Activated CD4-positive, alpha-beta T cell treated with anti-CD3 and anti-CD28 coated beads, Interleukin-2, amount 50 U/mL, for 24 hours (primary cell): ENCODE results near the gene FKBP15.

Experiments used
- DNase-seq, 2 donors: peaks; one replicate each; pipeline ENCODE4 v3.0.0-alpha.2; 2020; ENCODE audit warnings: low read depth in 1 of 2, low spot score in 1 of 2

The FKBP15 gene

DNA sequence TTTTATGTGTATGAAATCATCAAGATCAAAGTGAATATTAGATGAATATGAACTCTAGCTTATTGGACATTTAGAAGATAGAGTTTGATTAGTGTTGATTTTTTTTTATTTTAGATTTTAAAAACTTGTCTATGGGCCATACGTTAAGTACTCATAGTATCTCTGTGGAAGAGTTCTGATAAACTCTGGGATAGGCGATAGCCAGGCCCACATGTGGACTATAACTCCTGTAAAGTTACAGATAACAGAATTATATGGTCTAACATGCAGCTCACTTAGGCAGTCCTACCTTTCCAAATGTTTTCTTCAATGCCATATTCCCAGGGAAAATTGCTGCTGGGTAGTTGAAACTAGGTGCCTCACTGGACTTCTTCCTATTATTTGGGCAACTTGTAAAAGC lies 10.6 kb upstream of the FKBP15 start:
- no peak for DNase-seq

DNA sequence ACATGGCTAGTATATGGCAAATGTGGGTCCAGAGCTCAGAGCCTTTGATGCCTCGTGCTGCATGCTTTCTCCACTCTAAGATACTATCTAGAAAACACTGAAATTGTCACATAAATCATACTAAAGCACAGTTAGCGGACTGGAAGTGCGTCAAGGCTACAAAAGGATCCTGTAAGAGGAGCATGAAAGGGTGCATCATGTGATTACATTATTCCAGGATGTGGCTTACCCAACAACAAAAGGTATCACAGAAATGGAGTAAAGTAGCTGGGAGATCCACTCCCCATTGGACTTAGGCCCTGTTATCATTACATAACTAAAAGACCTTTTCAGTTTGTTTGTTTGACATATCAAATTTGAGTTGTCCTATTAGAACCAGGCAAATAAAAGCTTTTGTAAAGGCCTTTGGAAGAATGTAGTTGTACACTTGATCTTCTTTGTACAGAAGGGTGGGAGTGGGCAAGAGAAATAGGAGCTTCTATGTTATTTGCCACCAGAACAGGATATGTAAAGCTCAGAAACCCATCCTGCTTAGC lies 7.1 kb upstream of the FKBP15 start:
- no peak for DNase-seq

DNA sequence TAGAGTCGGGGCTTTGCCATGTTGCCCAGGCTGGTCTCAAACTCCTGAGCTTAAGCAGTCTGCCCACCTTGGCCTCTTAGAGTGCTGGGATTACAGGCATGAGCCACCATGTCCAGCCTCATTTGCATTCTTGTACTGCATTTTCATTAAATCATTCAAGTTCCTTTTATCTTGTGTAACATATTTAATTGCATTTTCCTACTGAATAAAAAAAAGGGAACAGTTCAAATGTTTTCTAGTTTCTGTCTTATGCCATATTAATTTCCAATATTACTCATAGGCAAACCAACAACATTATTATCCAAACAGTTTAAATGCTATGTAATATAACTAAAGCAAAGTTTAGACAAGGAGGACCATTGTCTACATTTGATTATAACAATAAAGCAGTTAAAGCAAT lies 6.4 kb upstream of the FKBP15 start:
- no peak for DNase-seq

DNA sequence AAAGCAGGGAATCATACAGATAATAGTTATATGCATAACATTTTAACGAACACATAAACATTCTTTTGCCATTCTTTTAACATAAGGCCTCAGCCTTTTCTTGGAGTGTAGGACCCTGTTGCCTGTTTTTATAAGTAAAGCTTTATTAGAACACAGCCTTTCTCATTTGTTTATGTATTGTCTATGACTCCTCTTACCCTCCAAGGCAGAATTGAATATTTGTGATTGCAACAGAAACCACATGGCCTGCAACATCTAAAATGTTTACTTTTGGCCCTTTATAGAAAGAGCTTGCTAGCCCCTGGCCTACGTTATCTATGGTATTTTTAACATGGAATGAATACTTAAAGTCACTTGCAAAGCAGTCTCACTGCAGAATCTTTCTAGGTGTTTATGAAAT lies 2.9 kb upstream of the FKBP15 start:
- DNase-seq = no peak

DNA sequence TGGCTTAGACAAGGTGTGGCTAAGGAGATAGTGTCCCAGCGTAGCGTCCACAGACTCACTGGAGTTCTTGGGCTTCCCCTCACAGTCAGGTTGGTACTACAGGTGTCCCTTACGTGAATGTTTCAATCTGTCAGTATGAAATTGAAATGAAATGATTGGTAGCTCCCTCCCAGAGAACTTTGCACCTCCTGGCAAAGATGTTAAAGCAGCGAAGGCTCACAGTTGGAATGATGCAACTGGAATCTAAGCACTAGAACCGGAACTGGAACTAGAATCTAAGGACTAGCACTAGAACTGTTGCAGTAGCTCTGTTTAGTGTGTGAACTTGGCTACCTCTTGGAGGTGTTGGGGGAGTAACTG lies 1.4 kb upstream of the FKBP15 start:
- no peak for DNase-seq

DNA sequence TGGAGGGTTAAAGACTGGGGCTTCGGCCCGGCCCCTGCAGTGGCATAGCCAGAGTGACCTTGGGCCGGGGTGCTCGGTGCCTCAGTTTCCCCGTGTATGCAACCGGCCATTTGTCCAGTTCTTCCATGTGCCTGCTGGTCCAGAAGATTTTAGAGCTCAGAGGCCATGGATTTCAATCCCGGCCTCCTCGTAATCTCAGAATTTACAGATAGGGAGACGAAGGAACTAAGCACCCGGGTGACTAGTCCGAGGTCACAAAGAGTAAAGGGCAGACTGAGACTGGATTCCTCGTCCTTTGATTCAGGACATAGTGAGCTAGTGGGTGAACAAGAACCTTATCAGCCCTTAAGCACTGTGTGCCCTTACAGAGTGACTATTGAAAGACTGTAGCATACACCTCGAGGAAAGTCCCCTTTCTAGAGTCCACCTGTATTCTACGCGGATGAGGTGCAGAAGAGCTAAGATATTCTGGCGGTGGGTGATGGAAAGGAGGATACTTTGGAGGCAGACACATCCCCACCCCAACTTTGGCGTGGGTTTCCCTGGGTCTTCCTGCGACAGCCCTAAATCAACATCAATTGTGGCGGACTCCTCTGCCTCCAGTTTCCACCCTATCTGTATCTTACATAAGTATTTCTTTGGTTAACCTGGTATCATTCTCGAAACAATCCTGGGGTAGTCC lies 864 bp upstream of the FKBP15 start:
- DNase-seq = no peak

DNA sequence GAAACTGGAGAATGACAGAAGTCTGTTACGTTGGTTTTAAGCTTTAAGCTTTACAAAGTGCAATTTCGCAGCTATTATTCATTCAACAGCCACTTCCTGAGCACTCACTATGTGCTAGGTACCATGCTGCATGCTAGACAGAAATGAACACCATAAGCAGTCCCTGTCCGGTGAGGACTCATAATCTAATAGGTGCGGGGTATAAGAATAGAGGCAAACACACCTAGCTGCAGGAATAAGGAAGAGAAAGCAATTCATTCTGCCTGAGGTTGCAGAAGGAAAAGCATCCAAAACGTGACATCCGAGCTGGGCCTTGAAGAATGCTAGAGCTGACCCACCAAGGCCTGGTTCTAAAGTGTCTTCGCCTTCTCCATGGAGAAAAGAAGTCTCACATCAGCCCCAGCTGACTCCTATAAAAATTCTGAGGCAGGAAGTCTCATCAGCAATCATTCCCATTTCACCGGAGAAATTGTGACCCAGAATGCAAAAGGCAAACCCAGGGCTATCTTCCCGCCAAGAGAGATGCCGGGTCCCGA lies 542 bp downstream of the FKBP15 start:
- DNase-seq = no peak

DNA sequence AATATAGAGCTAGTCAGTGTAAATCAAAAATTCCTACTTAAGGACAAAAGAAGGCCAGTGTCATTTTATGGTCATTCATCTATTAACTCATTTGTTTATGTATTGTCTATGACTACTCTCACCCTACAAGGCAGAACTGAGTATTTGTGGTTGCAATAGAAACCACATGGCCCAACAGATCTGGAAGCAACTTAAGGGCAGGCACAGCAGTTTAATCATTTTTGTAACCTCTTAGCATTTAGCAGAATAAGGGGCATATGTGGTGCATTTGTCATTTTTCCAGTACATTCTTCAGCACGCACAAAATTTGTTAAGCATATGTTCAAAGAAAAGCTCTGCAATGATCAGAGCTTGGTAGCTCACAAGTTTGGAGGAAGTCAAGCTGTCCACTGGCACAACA lies 1.1 kb downstream of the FKBP15 start:
- no peak for DNase-seq

DNA sequence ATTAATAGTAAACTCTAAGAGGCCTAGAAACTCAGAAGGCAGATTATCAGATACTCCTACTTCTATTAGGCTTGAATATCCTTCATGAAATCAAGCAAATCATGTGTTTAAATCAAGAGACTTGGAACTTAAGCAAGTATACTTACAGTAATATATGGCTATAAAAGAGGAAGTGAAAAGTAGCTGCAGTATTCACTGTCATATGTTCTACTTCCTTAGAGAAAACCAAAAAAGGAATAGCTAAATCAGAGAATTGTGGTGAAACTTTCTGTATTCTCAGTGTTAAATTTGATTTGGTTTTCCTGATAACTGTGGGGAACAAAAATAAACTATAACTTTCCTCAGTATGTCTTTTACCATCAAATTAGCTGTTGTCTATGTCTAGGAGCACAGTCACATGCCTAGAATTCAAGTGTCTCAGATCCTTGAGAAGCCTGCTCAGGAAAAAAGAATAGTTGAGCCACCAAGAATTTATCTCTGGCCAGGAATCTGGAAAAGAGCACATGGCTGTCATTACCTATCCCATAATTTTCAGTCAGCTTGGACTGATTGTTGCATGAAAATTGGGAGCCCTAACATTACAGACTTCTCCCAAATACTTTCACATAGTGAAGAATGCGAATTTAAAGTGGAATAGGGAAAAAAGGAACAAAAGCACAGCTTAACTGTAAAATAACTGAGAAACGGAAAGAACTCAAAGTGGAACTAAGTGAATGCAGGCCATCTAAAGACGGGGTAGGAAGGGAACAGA lies 1.7 kb downstream of the FKBP15 start:
- no peak for DNase-seq

DNA sequence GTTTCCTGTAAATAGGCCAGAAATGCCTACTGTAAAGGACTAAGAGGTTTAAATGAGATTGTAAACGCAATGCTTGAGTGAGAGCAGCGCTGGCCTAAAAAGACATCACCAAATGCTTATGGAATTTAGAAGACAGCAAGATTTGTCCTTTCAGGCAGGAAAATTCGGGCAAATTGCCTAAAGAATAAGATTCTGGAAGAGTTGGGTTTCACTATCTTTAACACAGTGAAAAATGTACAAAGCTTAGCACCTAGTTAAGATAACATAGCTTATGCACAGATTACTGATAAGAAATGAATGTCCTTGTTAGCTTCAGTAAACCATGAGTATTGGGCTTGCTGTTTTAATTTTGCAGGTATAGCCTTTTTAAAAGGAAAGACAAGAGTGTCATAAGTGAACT lies 4.7 kb downstream of the FKBP15 start:
- no peak for DNase-seq

DNA sequence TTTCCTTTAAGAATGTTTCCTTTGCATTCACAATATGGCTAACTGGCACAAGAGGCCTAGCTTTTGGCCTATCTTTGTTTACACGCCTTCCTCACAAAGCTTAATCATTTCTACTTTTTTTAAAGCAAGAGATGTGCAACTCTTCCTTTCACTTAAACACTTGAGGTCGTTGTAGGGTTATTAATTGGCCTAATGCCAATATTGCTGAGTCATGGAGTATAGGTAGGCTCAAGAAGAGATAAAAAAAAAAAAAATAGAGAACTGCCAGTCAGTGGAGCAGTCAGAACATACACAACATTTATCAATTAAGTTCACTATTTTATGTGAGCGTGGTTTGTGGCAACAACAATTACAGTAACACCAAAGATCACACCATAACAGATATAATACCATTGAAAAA lies 5.9 kb downstream of the FKBP15 start:
- DNase-seq = no peak

DNA sequence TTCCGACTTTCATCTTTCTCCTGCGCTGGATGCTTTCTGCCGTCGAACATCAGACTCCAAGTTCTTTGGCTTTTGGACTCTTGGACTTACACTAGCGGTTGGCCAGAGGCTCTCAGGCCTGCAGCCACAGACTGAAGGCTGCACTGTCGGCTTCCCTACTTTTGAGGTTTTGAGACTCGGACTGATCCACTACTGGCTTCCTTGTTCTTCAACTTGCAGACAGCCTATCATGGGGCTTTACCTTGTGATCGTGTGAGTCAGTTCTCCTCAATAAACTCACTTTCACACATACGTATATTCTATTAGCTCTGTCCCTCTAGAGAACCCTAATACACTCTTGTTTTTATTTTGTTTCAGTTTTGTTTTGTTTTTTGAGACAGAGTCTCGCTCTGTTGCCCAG lies 10.3 kb downstream of the FKBP15 start:
- no peak for DNase-seq

DNA sequence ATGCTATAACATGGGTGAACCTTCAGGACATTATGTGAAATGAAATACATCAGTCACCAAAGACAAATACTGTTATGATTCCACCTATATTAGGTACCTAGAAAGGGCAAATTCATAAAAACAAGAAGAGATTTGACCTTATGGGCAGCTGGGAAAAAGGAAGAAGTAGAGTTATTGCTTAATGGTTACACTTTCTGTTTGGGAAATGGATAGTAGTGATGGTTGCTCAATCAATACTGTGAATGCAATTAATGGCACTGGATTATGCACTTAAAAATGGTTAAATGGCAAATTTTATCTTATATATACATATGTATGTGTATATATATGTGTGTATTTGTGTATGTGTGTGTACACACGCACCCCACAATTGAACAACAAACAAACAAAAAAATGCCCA lies 15.2 kb downstream of the FKBP15 start:
- no peak for DNase-seq

DNA sequence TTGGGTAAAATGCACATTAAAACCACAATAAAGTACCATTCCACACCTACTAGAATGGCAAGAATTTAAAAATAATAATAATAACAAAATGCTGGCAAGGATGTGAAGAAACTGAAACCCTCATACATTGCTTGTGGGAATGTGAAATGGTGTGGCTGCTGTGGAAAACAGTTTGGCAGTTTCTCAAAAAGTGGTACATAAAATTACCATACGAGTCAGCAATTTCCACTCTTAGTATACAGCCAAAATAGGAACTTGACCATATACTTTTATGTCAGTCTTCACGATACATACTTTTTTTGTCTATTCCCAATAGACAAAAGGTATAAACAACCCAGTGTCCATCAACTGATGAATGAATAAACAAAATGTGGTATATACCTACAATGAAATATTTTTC lies 15.6 kb downstream of the FKBP15 start:
- no peak for DNase-seq

DNA sequence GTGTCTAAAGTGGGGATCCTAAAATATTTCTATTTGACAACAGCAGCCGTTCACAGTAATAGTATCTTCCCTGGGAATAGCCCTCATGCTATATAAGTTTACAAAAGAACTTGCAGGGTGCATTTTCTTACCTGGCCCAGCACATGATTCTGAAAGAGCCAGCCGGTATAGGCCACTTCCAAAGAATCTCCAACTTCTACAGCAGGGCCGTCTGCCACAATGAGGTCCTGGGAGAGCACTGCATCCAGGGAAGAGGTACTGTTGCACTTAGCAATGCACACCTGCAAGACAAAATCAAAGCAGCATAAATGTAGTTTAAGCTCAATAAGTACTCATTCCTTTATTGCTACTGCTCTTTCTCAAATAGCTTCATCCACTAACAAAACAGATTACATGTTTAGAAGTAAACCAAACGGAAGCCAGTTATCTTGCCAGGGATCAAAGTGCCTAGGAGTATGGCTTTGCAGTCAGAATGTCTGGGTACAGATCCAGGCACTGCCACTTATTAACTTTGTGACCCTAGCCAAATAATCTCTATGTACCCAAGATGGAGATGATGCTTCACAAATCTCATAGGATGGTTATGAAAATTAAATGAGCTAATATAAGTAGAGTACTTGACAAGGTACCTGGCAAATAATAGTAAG lies 21.3 kb downstream of the FKBP15 start:
- no peak for DNase-seq

DNA sequence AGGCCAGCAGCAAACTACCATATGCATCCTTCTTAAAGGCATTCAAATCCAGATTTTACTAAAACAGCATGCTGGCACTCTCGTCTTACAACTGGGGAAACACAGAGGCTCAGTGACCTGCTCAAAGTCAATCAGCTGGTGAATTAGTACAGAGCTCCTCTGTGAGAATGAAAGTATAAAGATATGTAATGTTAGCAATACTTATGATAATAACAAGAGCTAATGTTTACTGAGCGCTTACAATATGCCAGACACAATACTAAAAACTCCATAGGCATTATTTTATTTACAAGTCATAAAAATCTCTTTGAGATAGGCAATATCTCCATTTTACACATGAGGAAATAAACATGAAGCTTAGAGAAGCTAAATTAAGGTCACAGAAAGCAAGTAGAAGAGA lies 28.6 kb downstream of the FKBP15 start:
- DNase-seq = no peak

DNA sequence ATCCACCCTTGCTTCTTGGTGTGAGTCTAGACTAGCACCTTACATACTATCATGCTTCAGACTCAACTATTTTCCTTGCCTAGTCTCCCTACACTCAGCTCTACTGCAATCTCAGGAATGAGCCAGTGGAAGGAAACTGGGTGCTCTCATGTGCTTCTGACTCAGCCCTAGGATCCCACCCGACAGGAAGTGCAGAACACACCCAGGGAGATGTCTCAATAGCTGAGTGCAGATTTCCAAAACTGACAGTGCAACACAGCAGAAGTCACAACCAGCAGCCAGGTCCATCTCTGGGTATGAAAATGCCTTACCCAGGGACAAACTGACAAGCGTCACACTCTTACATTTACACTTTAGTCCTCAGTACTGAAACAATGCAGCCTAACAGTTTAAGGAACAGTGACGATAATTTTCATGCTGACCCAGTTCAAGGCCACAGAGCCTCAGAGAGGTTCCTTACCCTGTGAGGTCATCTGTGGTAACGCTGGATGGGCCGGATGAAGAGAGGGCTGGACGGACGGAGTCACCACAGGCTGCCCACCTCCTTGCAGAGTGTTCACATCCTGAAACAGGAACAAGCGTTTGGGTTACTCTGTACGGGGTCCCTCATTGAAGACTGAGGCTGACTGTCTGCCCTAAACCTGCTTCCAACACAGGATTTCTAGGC lies 33.0 kb downstream of the FKBP15 start:
- DNase-seq = no peak

DNA sequence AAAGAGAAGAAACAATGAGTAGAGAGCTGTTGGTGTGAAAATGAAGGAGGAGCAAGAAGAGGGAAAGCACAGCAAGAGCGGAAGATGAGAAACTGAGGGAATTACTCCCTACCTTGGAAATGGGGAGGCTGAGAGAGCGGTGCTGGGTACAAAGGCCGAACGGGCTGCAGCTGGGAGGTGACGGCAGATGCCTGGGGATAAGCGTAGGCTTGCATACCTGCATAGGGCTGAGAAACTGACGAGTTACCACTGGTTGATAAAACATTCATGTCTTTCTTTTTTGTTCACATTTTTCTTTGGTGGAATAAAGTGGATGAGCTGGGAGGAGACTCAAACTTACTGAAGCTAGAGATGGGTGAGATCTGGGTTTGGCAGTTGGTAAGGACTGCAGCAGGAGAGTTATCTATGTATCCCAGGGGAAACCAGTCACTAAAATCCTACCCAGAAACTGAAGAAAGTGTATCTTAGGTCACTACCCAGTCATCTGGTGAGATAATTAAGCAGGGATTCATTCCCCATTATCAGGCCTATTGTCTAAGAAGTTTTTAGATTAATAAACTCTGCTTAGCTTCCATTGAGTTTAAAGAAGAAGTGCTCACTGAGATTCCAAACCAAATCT lies 34.8 kb downstream of the FKBP15 start:
- no peak for DNase-seq

DNA sequence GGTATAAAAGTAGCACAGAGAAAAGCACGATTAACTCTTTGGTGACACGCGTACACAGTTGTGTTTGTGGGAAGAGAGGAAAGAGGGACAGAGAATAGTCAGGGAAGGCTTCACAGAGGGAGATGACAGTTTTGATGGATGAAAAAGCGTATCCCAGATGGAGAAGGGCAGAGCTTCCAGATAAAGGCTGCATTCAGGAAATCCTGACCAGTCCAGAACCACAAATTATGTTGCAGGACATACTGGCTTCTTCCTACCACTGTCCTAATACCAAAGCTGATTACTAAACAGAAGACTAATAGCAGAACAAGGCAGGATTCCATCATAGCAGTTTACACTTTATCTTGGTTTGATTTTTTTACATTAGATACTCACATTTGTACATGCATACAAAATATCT lies 35.8 kb downstream of the FKBP15 start:
- DNase-seq = no peak

DNA sequence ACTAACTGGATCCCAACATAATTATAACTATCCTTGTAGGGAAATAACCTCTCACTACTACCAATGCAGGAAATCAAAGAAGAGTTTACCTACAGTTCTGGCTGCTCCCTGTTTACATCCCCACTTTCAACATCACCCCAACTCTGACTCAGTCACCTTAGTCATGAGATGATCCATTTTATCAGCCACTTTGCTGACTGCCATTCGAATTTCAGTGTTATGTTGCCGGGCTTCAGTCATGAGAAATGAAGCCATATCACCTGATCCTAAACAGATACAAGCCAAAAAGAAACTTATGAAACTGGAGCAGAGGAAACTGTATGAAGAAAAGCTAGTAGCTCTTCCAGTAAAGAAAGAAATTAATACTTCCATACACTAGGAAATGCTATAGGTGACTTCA lies 36.5 kb downstream of the FKBP15 start:
- DNase-seq = no peak

DNA sequence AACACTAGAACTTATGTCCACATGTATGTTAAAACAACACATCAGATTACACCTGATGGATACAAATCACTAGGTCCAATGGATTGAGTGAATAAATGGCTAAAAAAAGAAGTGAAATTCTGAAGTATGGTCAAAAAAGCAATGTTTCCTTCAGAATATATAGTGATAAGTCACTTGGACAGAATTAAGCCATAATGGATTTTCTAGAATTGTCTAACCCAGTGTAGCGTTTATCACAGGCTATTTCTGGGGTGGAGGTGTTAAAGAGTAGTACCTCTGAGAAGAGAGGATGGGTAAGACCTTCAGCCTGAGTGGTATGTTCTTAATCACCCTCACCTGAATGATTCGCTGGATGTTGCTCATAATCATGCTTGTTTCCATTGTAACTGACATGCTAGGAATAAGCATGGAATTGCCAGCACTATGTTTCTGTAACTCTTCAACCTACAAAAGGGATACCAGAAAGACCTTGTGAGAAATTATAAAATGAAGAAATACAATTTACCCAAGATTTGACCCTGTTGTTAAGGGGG lies 37.1 kb downstream of the FKBP15 start:
- no peak for DNase-seq
